SW480 (cell line): ENCODE measurements around the gene MINDY4.
A peak's percentile ranks its signal among the peaks of the same experiment; 100 is the strongest.

Source experiments
- DNase-seq: peaks from one replicate; pipeline ENCODE4 v3.0.0-alpha.2; 2016; ENCODE audit warnings: low spot score

MINDY4 gene

DNA sequence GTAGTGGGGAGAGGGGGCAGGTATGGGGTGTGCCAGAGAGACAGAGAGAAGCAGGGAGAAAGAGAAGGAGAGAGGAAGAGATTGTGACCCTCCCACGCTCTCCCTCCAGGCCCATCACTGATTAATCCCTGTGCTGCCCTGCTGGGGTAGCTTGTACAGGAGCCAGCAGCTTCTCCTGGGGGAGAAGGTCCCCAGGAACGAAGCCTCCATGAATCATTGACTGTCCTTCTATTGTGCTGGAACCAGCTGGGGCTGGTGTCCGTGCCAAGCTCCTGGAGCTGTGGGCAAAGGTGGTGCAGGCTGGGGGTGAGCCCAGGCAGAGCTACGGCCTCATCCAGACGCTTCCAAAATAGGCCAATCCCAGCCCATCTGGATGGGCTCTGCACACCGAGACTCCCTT, 161.3 kb downstream of the MINDY4 start:
- DNase-seq: no peak

GRCh38 chr7:30933124-30933974, 162.1 kb downstream of the MINDY4 start:
- no peak for DNase-seq

DNA sequence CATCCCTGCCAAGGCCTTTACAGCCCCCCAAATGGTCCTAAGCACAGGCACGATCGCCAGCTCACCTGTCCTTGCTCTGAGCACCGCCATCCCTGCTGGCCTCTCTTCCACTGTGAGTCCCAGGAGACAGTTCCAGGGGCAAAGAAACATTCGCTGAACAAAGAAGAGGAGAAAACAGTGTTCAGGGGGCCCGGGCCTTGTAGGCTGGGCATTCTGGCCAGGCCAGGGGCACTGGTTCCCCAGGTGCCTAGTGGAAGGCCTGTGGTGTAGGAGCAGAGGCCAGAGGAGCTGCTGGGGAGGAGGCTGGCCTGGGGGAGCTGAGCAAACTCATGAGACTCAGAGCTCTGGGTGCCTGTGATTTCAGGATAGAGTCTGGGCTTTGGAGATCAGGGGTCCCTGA, 163.0 kb downstream of the MINDY4 start:
- DNase-seq: no peak

- DNase-seq: no peak
These were observed 163.7 kb downstream of the MINDY4 start for GRCh38 chr7:30934732-30935568.

DNA sequence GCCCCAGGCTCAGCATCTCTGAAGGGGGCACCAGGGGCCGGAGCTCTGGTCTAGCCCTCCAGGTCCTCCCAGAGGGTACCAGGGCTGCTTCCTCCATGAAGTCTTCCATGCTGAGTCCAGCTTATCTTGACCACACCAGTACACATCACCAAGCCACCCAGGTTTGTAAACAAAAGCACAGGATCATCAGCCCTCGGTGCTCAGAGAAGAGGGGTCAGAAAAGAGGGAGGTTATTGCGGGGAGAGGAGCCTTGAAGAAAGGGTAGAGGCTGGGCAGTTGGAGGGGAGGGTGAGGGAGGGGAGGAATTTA, 164.3 kb downstream of the MINDY4 start:
- no peak for DNase-seq

- DNase-seq: no peak
These were observed 165.5 kb downstream of the MINDY4 start for GRCh38 chr7:30936650-30937245.

GRCh38 chr7:30937416-30937815, 166.2 kb downstream of the MINDY4 start:
- DNase-seq: peak; percentile 55

DNA sequence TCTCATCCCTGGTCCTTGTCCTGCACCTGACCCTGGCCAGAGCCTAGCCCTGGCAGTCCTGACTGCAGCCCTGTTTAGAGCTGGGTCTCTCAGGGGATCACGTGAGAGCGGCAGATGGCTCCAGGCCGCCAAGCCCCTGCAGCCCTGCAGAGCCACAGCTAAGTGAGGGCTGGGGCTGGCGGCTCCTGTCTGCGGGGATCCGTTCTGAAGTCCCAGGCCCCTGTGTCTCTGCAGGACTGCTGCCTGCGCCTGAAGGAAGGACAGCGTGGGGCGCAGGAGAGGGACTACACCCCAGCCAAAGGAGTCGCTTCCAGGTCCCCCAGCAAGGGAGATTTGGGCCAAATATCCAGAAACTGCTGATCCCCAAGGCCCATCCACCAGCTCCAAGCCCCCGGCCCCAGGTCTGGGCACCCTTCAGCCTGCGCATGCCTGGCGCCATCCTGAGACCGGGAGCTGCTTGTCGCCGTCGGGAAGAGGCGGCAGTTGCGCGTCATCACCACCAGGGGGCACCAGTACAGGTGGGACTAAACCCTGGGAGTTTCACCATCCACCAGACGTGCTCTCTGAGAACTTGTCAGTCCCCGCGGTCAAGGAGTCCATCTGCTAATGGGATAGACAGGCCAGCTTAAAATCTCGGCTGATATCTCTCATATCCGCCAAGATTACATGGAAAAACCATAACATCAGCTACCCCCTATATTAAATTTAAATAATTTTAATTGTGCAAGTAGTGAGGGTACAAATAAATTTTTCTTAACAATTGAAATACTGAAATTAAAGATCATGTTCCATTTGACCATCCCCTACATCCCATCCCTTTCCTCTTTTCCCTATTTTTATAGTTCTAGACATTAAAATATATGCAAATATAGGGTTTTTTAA, 167.5 kb downstream of the MINDY4 start:
- DNase-seq: peak; percentile 88

- DNase-seq: peak; percentile 26
These were observed 170.5 kb downstream of the MINDY4 start for GRCh38 chr7:30941582-30942323.
